OCI-LY3 (cell line): ENCODE data around the gene ZCWPW2.

ENCODE experiments used
- H2AFZ ChIP-seq: fragments of 200-600, 300-600 bp; shearing (Covaris generic); 2 replicates; pipeline ENCODE4 v1.6.0; 2014; ENCODE audit warnings: antibody characterized with exemption, low read depth, low read length
- H3K27ac ChIP-seq: fragments of 200-600, 300-600 bp; sonication (generic); 2 replicates; pipeline ENCODE4 v1.5.1; 2014; ENCODE audit warnings: mild to moderate bottlenecking, low read length, moderate library complexity, mixed read lengths
- H3K27me3 ChIP-seq: fragments of 200-600, 300-600 bp; sonication (generic); 2 replicates; pipeline ENCODE4 v1.6.1; 2014; ENCODE audit warnings: low read depth, low read length, mixed read lengths
- H3K36me3 ChIP-seq: fragments of 200-600, 300-600 bp; sonication (generic); replicated peaks from 2 replicates; pipeline ENCODE3; 2014; ENCODE audit warnings: low read depth, low read length, mixed read lengths
- H3K4me1 ChIP-seq: fragments of 300-600, 200-600 bp; sonication (generic); 2 replicates; pipeline ENCODE4 v1.6.1; 2014; ENCODE audit warnings: low read length, mixed read lengths
- H3K4me2 ChIP-seq: fragments of 200-600, 300-600 bp; sonication (generic); 2 replicates; pipeline ENCODE4 v1.6.1; 2014; ENCODE audit warnings: low read length, mixed read lengths
- H3K4me3 ChIP-seq: fragments of 300-600, 200-600 bp; sonication (generic); 2 replicates; pipeline ENCODE4 v1.5.1; 2014; ENCODE audit warnings: antibody characterized with exemption, mild to moderate bottlenecking, low read length, moderate library complexity
- H3K79me2 ChIP-seq: fragments of 300-600, 200-600 bp; shearing (Covaris generic); 2 replicates; pipeline ENCODE4 v1.6.1; 2014; ENCODE audit warnings: mild to moderate bottlenecking, low read length, mixed read lengths
- H3K9ac ChIP-seq: fragments of 300-600, 200-600 bp; shearing (Covaris generic); 2 replicates; pipeline ENCODE4 v1.6.0; 2014; ENCODE audit warnings: mild to moderate bottlenecking, low read length, moderate library complexity
- H3K9me3 ChIP-seq: fragments of 200-600, 300-600 bp; shearing (Covaris generic); 2 replicates; pipeline ENCODE4 v1.6.1; 2014; ENCODE audit warnings: low read length, mixed read lengths; ENCODE audit not compliant: insufficient read depth
- H4K20me1 ChIP-seq: fragments of 200-600, 300-600 bp; sonication (generic); 2 replicates; pipeline ENCODE4 v1.6.1; 2016; ENCODE audit warnings: low read length, mixed read lengths; ENCODE audit not compliant: insufficient read depth
- EZH2phosphoT487 ChIP-seq: fragments of 200-600 bp; shearing (Covaris generic); IDR thresholded peaks from 2 replicates; pipeline ENCODE4 v1.6.1; 2018; ENCODE audit warnings: antibody characterized with exemption, mixed run types, low read depth
- TF ChIP-seq, protein P1 (sequence below): fragments of 200-600, 300-600 bp; sonication (generic); IDR thresholded peaks from 2 replicates; pipeline ENCODE4 v1.5.1; 2014; ENCODE audit warnings: antibody characterized with exemption, low read length, low read depth

The ZCWPW2 gene

GRCh38 chr3:28320981-28321380, 27.5 kb upstream of the ZCWPW2 start:
- H3K9me3 ChIP-seq, result no peaks in the 10 kb centered on the region
- no peaks in the 10 kb centered on the region for H3K79me2 ChIP-seq
- H2AFZ ChIP-seq, result no peak overlapping the region
- no peak overlapping the region for H3K27ac ChIP-seq
- no peaks in the 10 kb centered on the region for H4K20me1 ChIP-seq
- H3K4me3 ChIP-seq, result no peak overlapping the region
- H3K27me3 ChIP-seq, result no peaks in the 10 kb centered on the region
- H3K9ac ChIP-seq, result no peak overlapping the region
- no peaks in the 10 kb centered on the region for H3K4me1 ChIP-seq
- H3K4me2 ChIP-seq, result no peak overlapping the region
- peaks cover 37% of the 10 kb centered on the region for H3K36me3 ChIP-seq
- TF ChIP-seq EZH2phosphoT487, result no peak
- TF ChIP-seq, protein P1, sequence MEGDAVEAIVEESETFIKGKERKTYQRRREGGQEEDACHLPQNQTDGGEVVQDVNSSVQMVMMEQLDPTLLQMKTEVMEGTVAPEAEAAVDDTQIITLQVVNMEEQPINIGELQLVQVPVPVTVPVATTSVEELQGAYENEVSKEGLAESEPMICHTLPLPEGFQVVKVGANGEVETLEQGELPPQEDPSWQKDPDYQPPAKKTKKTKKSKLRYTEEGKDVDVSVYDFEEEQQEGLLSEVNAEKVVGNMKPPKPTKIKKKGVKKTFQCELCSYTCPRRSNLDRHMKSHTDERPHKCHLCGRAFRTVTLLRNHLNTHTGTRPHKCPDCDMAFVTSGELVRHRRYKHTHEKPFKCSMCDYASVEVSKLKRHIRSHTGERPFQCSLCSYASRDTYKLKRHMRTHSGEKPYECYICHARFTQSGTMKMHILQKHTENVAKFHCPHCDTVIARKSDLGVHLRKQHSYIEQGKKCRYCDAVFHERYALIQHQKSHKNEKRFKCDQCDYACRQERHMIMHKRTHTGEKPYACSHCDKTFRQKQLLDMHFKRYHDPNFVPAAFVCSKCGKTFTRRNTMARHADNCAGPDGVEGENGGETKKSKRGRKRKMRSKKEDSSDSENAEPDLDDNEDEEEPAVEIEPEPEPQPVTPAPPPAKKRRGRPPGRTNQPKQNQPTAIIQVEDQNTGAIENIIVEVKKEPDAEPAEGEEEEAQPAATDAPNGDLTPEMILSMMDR, result no peak

GRCh38 chr3:28322464-28322863, 26.1 kb upstream of the ZCWPW2 start:
- Histone ChIP-seq H4K20me1 (no peaks in the 10 kb centered on the region), H3K4me1 (no peaks in the 10 kb centered on the region), H3K79me2 (no peaks in the 10 kb centered on the region), H3K36me3 (peaks cover 42% of the 10 kb centered on the region), H2AFZ (no peak overlapping the region), H3K27me3 (no peaks in the 10 kb centered on the region), H3K4me3 (no peak overlapping the region), H3K9ac (no peak overlapping the region), H3K9me3 (no peaks in the 10 kb centered on the region), H3K4me2 (no peak overlapping the region), H3K27ac (no peak overlapping the region)
- no peak for TF ChIP-seq EZH2phosphoT487
- TF ChIP-seq, protein P1, result no peak

- Histone ChIP-seq H4K20me1 (no peaks in the 10 kb centered on the region), H3K4me3 (no peak overlapping the region), H3K4me2 (no peak overlapping the region), H3K27ac (no peak overlapping the region), H3K4me1 (no peaks in the 10 kb centered on the region), H3K27me3 (no peaks in the 10 kb centered on the region), H3K79me2 (no peaks in the 10 kb centered on the region), H2AFZ (no peak overlapping the region), H3K9ac (no peak overlapping the region), H3K36me3 (peaks cover 34% of the 10 kb centered on the region), H3K9me3 (no peaks in the 10 kb centered on the region)
- TF ChIP-seq, protein P1, result no peak
- TF ChIP-seq EZH2phosphoT487, result no peak
Observed at GRCh38 chr3:28326458-28326926, 22.0 kb upstream of the ZCWPW2 start.

GRCh38 chr3:28328188-28329151, 20.1 kb upstream of the ZCWPW2 start:
- Histone ChIP-seq H3K27ac (no peak overlapping the region), H3K27me3 (no peaks in the 10 kb centered on the region), H3K36me3 (peaks cover 31% of the 10 kb centered on the region), H3K79me2 (no peaks in the 10 kb centered on the region), H3K4me1 (no peaks in the 10 kb centered on the region), H3K9ac (no peak overlapping the region), H2AFZ (no peak overlapping the region), H4K20me1 (no peaks in the 10 kb centered on the region), H3K4me2 (no peak overlapping the region), H3K4me3 (no peak overlapping the region), H3K9me3 (no peaks in the 10 kb centered on the region)
- TF ChIP-seq, protein P1, result peak; percentile 79
- TF ChIP-seq EZH2phosphoT487, result no peak
